Heart right ventricle (tissue), 16 donors: ENCODE results near the gene FGF14. TPM values are rescaled to one million over a fixed set of nuclear protein-coding genes. Genes with fewer than 3 reads are reported as not detected.

Experiments
- ATAC-seq, 8 donors: fragments of 200-7000 bp; cut with Tn5 transposase; one replicate each; pipeline ENCODE4 v1.9.1; 2020; ENCODE audit warnings: mild to moderate bottlenecking in 8 of 8, moderate library complexity in 8 of 8, moderate number of reproducible peaks in 1 of 8
- DNase-seq, 2 donors: peaks; one replicate each; pipeline ENCODE4 v3.0.0-alpha.2; 2020
- H3K27ac ChIP-seq, 10 donors: fragments of 200-600 bp; sonication (generic) in 2 of 10; one replicate each; pipeline versions ENCODE4 v1.5.0 to v1.8.0; 2020 to 2022; ENCODE audit warnings: mild to moderate bottlenecking in 3 of 10
- H3K27me3 ChIP-seq, 7 donors: fragments of 200-600 bp; one replicate each; pipeline ENCODE4 v1.8.0; 2021 to 2022; ENCODE audit warnings: mild to moderate bottlenecking in 2 of 7
- H3K36me3 ChIP-seq, 9 donors: fragments of 200-600 bp; sonication (generic) in 1 of 9; one replicate each; pipeline versions ENCODE4 v1.5.0 to v1.8.0; 2020 to 2022; ENCODE audit warnings: mild to moderate bottlenecking in 2 of 9
- H3K4me1 ChIP-seq, 9 donors: fragments of 200-600 bp; sonication (generic) in 1 of 9; one replicate each; pipeline versions ENCODE4 v1.5.0 to v1.8.0; 2020 to 2022; ENCODE audit warnings: mild to moderate bottlenecking in 4 of 9
- H3K4me3 ChIP-seq, 10 donors: fragments of 200-600 bp; sonication (generic) in 2 of 10; one replicate each; pipeline versions ENCODE4 v1.5.0 to v1.8.0; 2020 to 2022; ENCODE audit warnings: mild to moderate bottlenecking in 7 of 10, moderate library complexity in 2 of 10
- H3K9me3 ChIP-seq, 11 donors: fragments of 200-600 bp in 10 of 11; sonication (generic) in 2 of 11; one replicate each; pipeline versions ENCODE4 v1.5.0 to v1.8.0; 2013 to 2022; ENCODE audit warnings: mild to moderate bottlenecking in 2 of 11, control low read depth in 1 of 11, moderate library complexity in 1 of 11
- CTCF ChIP-seq, 9 donors: fragments of 200-600 bp; sonication (generic) in 2 of 9; IDR thresholded peaks; one replicate each; pipeline versions ENCODE4 v1.5.0 to v1.8.0; 2021 to 2022; ENCODE audit warnings: antibody characterized with exemption in 9 of 9, mild to moderate bottlenecking in 5 of 9, moderate library complexity in 1 of 9
- WGBS, 2 donors: extraction: QIAGEN DNeasy Blood & Tissue Kit; methylation state at CpG; one replicate each; pipeline ENCODE4 v1.1.7; 2013; ENCODE audit warnings: inconsistent platforms in 1 of 2; 5-methylcytosine and 5-hydroxymethylcytosine counted together
- intact Hi-C, 10 donors: fragments of 100-400 bp; cut with DNase I; formaldehyde crosslinking; loops; one replicate each; pipeline versions ENCODE4 v1.11.1 to v1.14.2; 2022
- polyA plus RNA-seq, 2 donors: library from polyadenylated mRNA; stranded (reverse); fragments of 200-250 nt; gene quantifications; one replicate each; pipeline ENCODE4 v1.2.3, GENCODE V29; 2013
- total RNA-seq, 10 donors: library from RNA; stranded (reverse); fragmentation: NEBNext Ultra II Directional in 3 of 10; extraction: Animal tissue kit (Norgen Biotek cat#: 25700) in 3 of 10; gene quantifications; one replicate each; pipeline versions ENCODE4 v1.2.1 to v1.2.4, GENCODE V29; 2021 to 2023
- donor health status: Arrhythmogenic right ventricular cardiomyopathy.
- donor health status: ischemic (EF 13 %, LVEDD 7.1; RV severe dilation, severe dysfunction).
- donor health status: healthy with polysubstance abuse.
- donor health status: DM: no; HTN: yes; CAD: no.
- donor health status: DM: no; HTN: no; CAD: no.
- donor health status: ischemic (EF 25% LVEDD 6.9; RV normal size, moderate dysfunction).
- donor health status: ischemic (EF 25% LVEDD 5.7; RV mildly dilated, moderate dysfunction).
- donor health status: healthy.
- donor health status: DM: yes; HTN: yes; CAD: no.
- donor health status: Ischemic cardiomyopathy.
- donor health status: ischemic (EF 35%, LVEDD 5.7; RV mildly dilated, moderate dysfunction).
- donor health status: nonischemic (EF 11% LVEDD 7.7; RV severe dilation, severe dysfunction).
- donor health status: DM: yes; HTN: yes; CAD: no.
- donor health status: PGD.
- donor health status: ischemic (EF 29% LVEDD 5.4; RV normal size, mild dysfunction).
- donor health status: nonischemic (EF 23%, LVEDD 6.1; RV moderate dilation, normal function).

The FGF14 gene
- total and polyA plus RNA-seq, 12 donors: 0.20 to 7.8 (median 5.3) TPM

GRCh38 chr13:102234618-102235017 is 167.2 kb downstream of the FGF14 start:
- DNase-seq (no peak), ATAC-seq (no peak)
- Histone ChIP-seq H3K4me1 (no peaks in the 10 kb centered on the region), H3K27ac (no peak overlapping the region), H3K36me3 (no peaks in the 10 kb centered on the region), H3K27me3 (no peaks in the 10 kb centered on the region), H3K4me3 (no peak overlapping the region), H3K9me3 (no peaks in the 10 kb centered on the region)
- intact Hi-C loops: loop anchor here in 1 of 10 donors (10.0 kb wide), 1 partner anchor 60 kb away; no protein-coding TSS in a partner anchor
- 78 to 88% methylated on average over 2 of the region's 2 CpGs for WGBS, 2 donors
- no peak for TF ChIP-seq CTCF (IDR thresholded peaks at IDR 0.05)

GRCh38 chr13:102233566-102234208 is 168.2 kb downstream of the FGF14 start:
- no peaks in the 10 kb centered on the region for H3K4me1 ChIP-seq
- no peak overlapping the region for H3K4me3 ChIP-seq
- H3K27me3 ChIP-seq: no peaks in the 10 kb centered on the region
- no peaks in the 10 kb centered on the region for H3K36me3 ChIP-seq
- no peaks in the 10 kb centered on the region for H3K9me3 ChIP-seq
- no peak overlapping the region for H3K27ac ChIP-seq
- DNase-seq (no peak), ATAC-seq (no peak)
- intact Hi-C loops: loop anchor here in 1 of 10 donors (10.0 kb wide), 1 partner anchor 61 kb away; no protein-coding TSS in a partner anchor
- no peak for TF ChIP-seq CTCF (IDR thresholded peaks at IDR 0.05)
- WGBS, 2 donors: 56 to 58% methylated on average over 3 of the region's 3 CpGs

GRCh38 chr13:102231479-102231878 is 170.4 kb downstream of the FGF14 start:
- intact Hi-C loops: loop anchor here in 1 of 10 donors (10.0 kb wide), 1 partner anchor 63 kb away; no protein-coding TSS in a partner anchor
- no peaks in the 10 kb centered on the region for H3K9me3 ChIP-seq
- ATAC-seq: no peak

GRCh38 chr13:102227741-102228140 is 174.1 kb downstream of the FGF14 start:
- no peaks in the 10 kb centered on the region for H3K4me1 ChIP-seq
- H3K36me3 ChIP-seq: no peaks in the 10 kb centered on the region
- no peaks in the 10 kb centered on the region for H3K27me3 ChIP-seq
- no peaks in the 10 kb centered on the region for H3K9me3 ChIP-seq
- DNase-seq (no peak), ATAC-seq (no peak)
- no peak for TF ChIP-seq CTCF (IDR thresholded peaks at IDR 0.05)
- intact Hi-C loops: no loop called here
- H3K27ac ChIP-seq: no peak overlapping the region
- 72 to 79% methylated on average over 6 of the region's 6 CpGs for WGBS, 2 donors
- no peak overlapping the region for H3K4me3 ChIP-seq

More at GRCh38 chr13:102231479-102231878, 170.4 kb downstream of the FGF14 start:
- TF ChIP-seq CTCF (IDR thresholded peaks at IDR 0.05): no peak
- H3K36me3 ChIP-seq: no peaks in the 10 kb centered on the region
- no peak overlapping the region for H3K4me3 ChIP-seq
- DNase-seq: no peak
- 44 to 46% methylated on average over 2 of the region's 2 CpGs for WGBS, 2 donors
- H3K27ac ChIP-seq: no peak overlapping the region
- no peaks in the 10 kb centered on the region for H3K4me1 ChIP-seq
- no peaks in the 10 kb centered on the region for H3K27me3 ChIP-seq
